NT2/D1 (cell line): ENCODE results near the gene CDH12.

ENCODE experiments used
- SUZ12 ChIP-seq: IDR thresholded peaks from 2 replicates; pipeline ENCODE4 v1.6.1; 2011; ENCODE audit not compliant: insufficient read length, insufficient read depth; ENCODE audit errors: extremely low read depth
- ZNF274 ChIP-seq: IDR thresholded peaks from 2 replicates; pipeline ENCODE4 v1.6.1; 2011; ENCODE audit warnings: mild to moderate bottlenecking, low read depth, low read length

GRCh38 chr5:21823076-21823574 lies 1030.0 kb downstream of the CDH12 start:
- no peak for TF ChIP-seq ZNF274
- TF ChIP-seq SUZ12: no peak
